ENCODE results near the gene ADTRP. TPM values are rescaled to one million over a fixed set of nuclear protein-coding genes. Genes with fewer than 3 reads are reported as not detected.

ADTRP gene
- total and polyA plus RNA-seq, 2 of the 13 experiments (the other 11 are each of a cell fraction or from before 2014, with no cell fraction given) = not detected

DNA sequence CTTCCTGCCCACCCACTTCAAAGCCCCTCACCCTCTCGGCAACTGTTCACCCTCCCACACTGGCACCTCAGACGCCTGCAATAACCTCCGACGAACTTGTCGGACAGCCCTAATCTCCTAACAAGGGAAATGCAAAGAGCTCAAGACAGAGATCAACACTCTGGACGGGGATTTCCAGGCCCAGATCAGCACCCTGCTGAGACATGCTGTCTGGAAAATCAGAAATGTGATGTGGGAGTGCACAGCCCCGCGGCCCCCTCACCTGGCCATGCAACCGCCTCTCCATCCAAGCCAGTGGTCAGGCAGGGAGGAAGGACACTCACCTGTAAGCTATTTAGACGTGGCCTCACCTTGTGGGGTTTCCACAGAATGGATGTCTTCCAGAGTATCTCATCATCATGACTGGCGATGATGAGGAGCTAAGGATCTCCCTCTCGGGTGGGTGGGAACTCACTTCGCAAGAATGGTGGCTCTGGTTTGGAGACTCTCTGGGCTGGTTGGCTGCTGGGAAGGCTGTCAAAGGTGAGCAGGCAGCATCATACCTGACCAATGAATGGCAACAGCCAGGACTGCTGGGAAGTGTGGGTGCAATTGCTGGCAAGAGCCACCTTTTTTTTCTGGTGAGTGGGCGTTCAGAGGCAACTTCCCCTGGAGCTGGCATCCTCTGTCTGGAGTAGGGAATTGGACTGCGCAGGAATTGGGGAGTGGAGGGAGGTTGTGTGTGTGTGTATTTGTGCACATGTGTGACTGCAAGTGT, 28.1 kb upstream of the ADTRP start:
- Histone ChIP-seq H3K4me1 (ENCODE audit: insufficient read depth, low read length) (no peaks in the 10 kb centered on the region), H3K27me3 (ENCODE audit: control insufficient read depth in 1 of 2, insufficient read depth in 2 of 2, low read length in 2 of 2) (peaks cover 0 to 26% of the 10 kb centered on the region in 2 experiments; a peak in 3 of 5 replicates), H3K9ac (ENCODE audit: insufficient read depth, low read depth, low read length) (no peak overlapping the region), H3K36me3 (replicated peaks in 1 of 2; ENCODE audit: control insufficient read depth in 1 of 2, insufficient read depth in 2 of 2, low read length in 2 of 2) (no peaks in the 10 kb centered on the region), H3K9me3 (ENCODE audit: low read length) (no peaks in the 10 kb centered on the region), H3K27ac (ENCODE audit: extremely low read length, insufficient read depth, low read length) (no peak overlapping the region), H3K4me3 (replicated peaks in 1 of 3; ENCODE audit: insufficient read depth in 1 of 3, low read depth in 2 of 3, low read length in 3 of 3) (no peak overlapping the region), H3K4me2 (ENCODE audit: low read depth, low read length) (no peak overlapping the region), H3K79me2 (ENCODE audit: insufficient read depth, low read length) (no peaks in the 10 kb centered on the region), H2AFZ (ENCODE audit: low read length) (no peak overlapping the region), H4K20me1 (ENCODE audit: insufficient read depth, low read length) (no peaks in the 10 kb centered on the region)
- ChIA-PET POLR2A (no interaction called here), CTCF (ENCODE audit: low intra/inter-chr PET ratio, low total read pairs) (no interaction called here)
- DNase-seq (ENCODE audit: low spot score) (no peak), ATAC-seq (no peak), FAIRE-seq (no peak)
- in situ Hi-C loops (cut with HindIII; ENCODE audit: extremely low pct_ligation_motif_present, low pct_unique_long_range_greater_than_20kb) = no loop called here
- WGBS (ENCODE audit: low lambda C conversion rate) = 47% methylated on average over 14 of the region's 15 CpGs
- intact Hi-C loops (cut with micrococcal nuclease; ENCODE audit: unreplicated experiment) = no loop called here
- BruUV-seq (replicated peaks) = no TSS peak
- TF ChIP-seq ZNF263 (CRISPR knock-in tag; IDR thresholded peaks at IDR 0.05) (no peak), SOX5 (CRISPR knock-in tag; IDR thresholded peaks at IDR 0.05; ENCODE audit: borderline replicate concordance) (no peak), PHF20 (CRISPR knock-in tag; IDR thresholded peaks at IDR 0.05) (no peak), RBFOX2 (IDR thresholded peaks at IDR 0.05; ENCODE audit: low read depth, low read length) (no peak), CBX1 (IDR thresholded peaks at IDR 0.05; ENCODE audit: low read depth) (no peak), REL (CRISPR knock-in tag; conservative IDR thresholded peaks at IDR 0.05) (no peak), ZNF652 (CRISPR knock-in tag; IDR thresholded peaks at IDR 0.05; ENCODE audit: borderline replicate concordance, low read depth) (no peak), ZFP1 (CRISPR knock-in tag; IDR thresholded peaks at IDR 0.05) (no peak), MTA3 (CRISPR knock-in tag; IDR thresholded peaks at IDR 0.05) (no peak), ERF (CRISPR knock-in tag; IDR thresholded peaks at IDR 0.05) (no peak), MYC (CRISPR knock-in tag; IDR thresholded peaks at IDR 0.05; ENCODE audit: borderline replicate concordance) (no peak), HOXA7 (CRISPR knock-in tag; IDR thresholded peaks at IDR 0.05) (no peak), ZBTB7B (CRISPR knock-in tag; IDR thresholded peaks at IDR 0.05) (no peak)
- TF ChIP-seq, protein P1, sequence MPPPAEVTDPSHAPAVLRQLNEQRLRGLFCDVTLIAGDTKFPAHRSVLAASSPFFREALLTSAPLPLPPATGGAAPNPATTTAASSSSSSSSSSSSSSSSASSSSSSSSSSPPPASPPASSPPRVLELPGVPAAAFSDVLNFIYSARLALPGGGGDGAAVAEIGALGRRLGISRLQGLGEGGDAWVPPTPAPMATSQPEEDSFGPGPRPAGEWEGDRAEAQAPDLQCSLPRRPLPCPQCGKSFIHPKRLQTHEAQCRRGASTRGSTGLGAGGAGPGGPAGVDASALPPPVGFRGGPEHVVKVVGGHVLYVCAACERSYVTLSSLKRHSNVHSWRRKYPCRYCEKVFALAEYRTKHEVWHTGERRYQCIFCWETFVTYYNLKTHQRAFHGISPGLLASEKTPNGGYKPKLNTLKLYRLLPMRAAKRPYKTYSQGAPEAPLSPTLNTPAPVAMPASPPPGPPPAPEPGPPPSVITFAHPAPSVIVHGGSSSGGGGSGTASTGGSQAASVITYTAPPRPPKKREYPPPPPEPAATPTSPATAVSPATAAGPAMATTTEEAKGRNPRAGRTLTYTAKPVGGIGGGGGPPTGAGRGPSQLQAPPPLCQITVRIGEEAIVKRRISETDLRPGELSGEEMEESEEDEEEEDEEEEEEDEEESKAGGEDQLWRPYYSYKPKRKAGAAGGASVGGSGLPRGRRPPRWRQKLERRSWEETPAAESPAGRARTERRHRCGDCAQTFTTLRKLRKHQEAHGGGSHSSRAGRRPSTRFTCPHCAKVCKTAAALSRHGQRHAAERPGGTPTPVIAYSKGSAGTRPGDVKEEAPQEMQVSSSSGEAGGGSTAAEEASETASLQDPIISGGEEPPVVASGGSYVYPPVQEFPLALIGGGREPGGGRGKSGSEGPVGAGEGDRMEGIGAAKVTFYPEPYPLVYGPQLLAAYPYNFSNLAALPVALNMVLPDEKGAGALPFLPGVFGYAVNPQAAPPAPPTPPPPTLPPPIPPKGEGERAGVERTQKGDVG (CRISPR knock-in tag; IDR thresholded peaks at IDR 0.05; ENCODE audit: borderline replicate concordance) = no peak
- TF ChIP-seq, protein P2, sequence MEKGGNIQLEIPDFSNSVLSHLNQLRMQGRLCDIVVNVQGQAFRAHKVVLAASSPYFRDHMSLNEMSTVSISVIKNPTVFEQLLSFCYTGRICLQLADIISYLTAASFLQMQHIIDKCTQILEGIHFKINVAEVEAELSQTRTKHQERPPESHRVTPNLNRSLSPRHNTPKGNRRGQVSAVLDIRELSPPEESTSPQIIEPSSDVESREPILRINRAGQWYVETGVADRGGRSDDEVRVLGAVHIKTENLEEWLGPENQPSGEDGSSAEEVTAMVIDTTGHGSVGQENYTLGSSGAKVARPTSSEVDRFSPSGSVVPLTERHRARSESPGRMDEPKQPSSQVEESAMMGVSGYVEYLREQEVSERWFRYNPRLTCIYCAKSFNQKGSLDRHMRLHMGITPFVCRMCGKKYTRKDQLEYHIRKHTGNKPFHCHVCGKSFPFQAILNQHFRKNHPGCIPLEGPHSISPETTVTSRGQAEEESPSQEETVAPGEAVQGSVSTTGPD (CRISPR knock-in tag; IDR thresholded peaks at IDR 0.05) = no peak

Measured in HepG2 (cell line).